Measurements from ENCODE around the gene DENND11.

- TF ChIP-seq CTCF (IDR thresholded peaks at IDR 0.05) (no peak), POLR2A (IDR thresholded peaks at IDR 0.05) (no peak), POLR2AphosphoS5 (IDR thresholded peaks at IDR 0.05) (no peak), EP300 (IDR thresholded peaks at IDR 0.05) (no peak)
Observed at GRCh38 chr7:141704112-141704511, 2.1 kb upstream of the DENND11 start.
